ENCODE data around the gene CALML5. TPM values are rescaled to one million over a fixed set of nuclear protein-coding genes. Genes with fewer than 3 reads are reported as not detected.

The CALML5 gene
- total RNA-seq, 2 experiments from 2014 or later: not detected

DNA sequence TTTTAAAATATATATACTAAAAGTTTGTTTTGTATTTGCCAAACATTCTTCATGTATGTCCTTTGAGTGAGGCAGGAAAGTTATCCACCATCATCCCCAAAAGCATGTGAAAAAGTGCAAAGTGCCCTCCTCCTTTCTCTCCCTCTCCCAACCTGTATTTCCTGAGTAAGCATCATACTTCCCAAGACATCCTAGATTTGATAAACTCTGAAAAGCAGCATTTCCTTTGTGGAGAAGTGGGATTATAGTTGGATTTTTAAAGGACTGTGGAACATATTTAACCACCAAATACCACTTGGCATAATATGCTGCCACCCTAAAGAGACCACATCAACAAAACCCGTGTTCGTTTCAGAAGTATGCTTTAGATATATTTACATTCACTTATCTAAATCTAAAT lies 50.1 kb downstream of the CALML5 start:
- CTCF ChIA-PET: no interaction called here
- POLR2A ChIA-PET: no interaction called here

Other genes with a start within 250 kb of the CALML5 start
- gene UCN3, start 134.6 kb downstream of the CALML5 start, total RNA-seq: not detected
- gene TUBAL3, start 94.7 kb downstream of the CALML5 start, total RNA-seq: not detected
- gene NET1, start 87.0 kb downstream of the CALML5 start, total RNA-seq: 10 to 100 TPM; 29.9 to 30.0 TPM
- not detected for gene CALML3, start 25.4 kb upstream of the CALML5 start, total RNA-seq
- gene ASB13, start 167.0 kb upstream of the CALML5 start, total RNA-seq: 10 to 100 TPM in 1 of 2 experiments, 1 to 10 TPM in 1; 9.0 to 10.1 TPM
- 10 to 100 TPM; 70.9 to 75.6 TPM for gene TASOR2, start 185.3 kb upstream of the CALML5 start, total RNA-seq

Data from activated CD8-positive, alpha-beta memory T cell treated with anti-CD3 and anti-CD28 coated beads for 36 hours (primary cell).